ENCODE results near the gene BORCS8.

GRCh38 chr19:19154768-19155494, 37.0 kb downstream of the BORCS8 start:
- TF ChIP-seq CHD1 (IDR thresholded peaks at IDR 0.05; ENCODE audit: low read depth, low read length) (no peak), NFE2L2 (IDR thresholded peaks at IDR 0.05; ENCODE audit: low read depth, low read length) (no peak), BHLHE40 (IDR thresholded peaks at IDR 0.05; ENCODE audit: low read depth, low read length) (no peak), POLR2A (IDR thresholded peaks at IDR 0.05; ENCODE audit: low read depth, low read length) (no peak), CTCF (conservative IDR thresholded peaks at IDR 0.05; ENCODE audit: low read depth, low read length) (no peak), CEBPB (IDR thresholded peaks at IDR 0.05; ENCODE audit: low read depth, low read length) (no peak), RFX5 (IDR thresholded peaks at IDR 0.05; ENCODE audit: low read depth, low read length) (no peak), USF2 (IDR thresholded peaks at IDR 0.05; ENCODE audit: low read depth, low read length) (no peak), SMC3 (IDR thresholded peaks at IDR 0.05; ENCODE audit: low read depth, low read length) (no peak), MAFK (IDR thresholded peaks at IDR 0.05; ENCODE audit: low read depth, low read length) (no peak), RCOR1 (IDR thresholded peaks at IDR 0.05; ENCODE audit: insufficient replicate concordance, low read length) (no peak), RAD21 (IDR thresholded peaks at IDR 0.05; ENCODE audit: low read length) (no peak), FOS (IDR thresholded peaks at IDR 0.05; ENCODE audit: low read depth, low read length) (no peak), MXI1 (IDR thresholded peaks at IDR 0.05; ENCODE audit: borderline replicate concordance, low read depth, low read length) (no peak)

All from IMR-90 (cell line).